Left kidney (tissue), 2 donors: ENCODE measurements around the gene CRKL. TPM values are rescaled to one million over a fixed set of nuclear protein-coding genes. Genes with fewer than 3 reads are reported as not detected.
"Not testable (repeated sequence)": the region's sequence is repeated elsewhere in the genome, so short reads cannot be mapped to it uniquely, and the experiment has no call there.

Experiments
- DNase-seq: peaks from one replicate; pipeline ENCODE4 v3.0.0-alpha.2; 2013
- polyA plus RNA-seq: library from polyadenylated mRNA; unstranded; fragments of 120-200 nt; gene quantifications from one replicate; pipeline ENCODE4 v1.2.1, GENCODE V29; 2013; ENCODE audit not compliant: insufficient read length

The CRKL gene
- polyA plus RNA-seq, 1 donor, result 62.3 TPM

DNA sequence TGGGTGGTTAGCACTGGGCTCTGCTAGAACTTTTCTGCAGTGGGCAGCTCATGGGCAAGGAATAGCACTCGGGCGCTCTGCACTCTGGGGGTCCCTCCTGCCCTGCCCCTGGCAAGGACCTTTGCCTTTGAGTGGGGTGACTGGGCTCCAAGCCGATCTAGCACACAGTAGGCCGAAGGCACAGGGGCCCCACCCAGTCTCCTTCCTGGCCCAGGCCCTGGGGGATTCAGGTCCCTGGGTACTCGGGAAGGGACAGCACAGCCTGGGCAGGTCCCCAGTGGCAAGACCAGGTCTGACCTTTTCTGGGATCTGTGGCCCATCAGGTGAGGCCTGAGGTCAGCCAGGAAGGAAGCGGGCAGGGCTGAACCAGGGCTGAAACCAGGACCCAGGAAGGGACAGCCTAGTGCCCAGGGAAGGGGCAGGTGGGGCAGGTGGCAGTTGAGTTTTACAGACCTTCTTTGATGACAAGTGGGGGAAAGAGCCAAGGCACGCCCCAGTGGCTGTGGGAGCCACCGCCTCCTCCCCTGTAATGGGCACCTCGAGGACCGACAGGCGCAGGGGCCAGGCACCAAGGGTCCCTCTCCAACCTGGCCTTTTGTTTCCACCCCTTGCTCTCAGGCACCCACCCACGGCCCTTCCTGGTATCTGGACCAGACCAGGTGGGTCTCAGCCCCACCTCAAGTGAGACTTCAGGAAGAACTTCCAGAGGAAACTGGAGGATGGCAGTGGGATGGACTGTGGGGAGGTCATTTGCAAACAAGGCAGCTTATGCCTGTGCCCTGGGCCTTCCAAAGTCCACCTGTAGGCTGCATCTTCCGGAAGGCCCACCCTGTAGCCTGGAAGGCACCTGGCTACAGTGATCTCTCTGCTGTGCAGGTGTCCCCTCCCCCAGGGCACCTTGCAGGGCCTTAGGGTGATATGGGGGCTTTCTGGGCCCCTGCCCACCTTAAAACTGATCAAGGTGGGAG is 49.0 kb downstream of the CRKL start:
- DNase-seq, result no peak

DNA sequence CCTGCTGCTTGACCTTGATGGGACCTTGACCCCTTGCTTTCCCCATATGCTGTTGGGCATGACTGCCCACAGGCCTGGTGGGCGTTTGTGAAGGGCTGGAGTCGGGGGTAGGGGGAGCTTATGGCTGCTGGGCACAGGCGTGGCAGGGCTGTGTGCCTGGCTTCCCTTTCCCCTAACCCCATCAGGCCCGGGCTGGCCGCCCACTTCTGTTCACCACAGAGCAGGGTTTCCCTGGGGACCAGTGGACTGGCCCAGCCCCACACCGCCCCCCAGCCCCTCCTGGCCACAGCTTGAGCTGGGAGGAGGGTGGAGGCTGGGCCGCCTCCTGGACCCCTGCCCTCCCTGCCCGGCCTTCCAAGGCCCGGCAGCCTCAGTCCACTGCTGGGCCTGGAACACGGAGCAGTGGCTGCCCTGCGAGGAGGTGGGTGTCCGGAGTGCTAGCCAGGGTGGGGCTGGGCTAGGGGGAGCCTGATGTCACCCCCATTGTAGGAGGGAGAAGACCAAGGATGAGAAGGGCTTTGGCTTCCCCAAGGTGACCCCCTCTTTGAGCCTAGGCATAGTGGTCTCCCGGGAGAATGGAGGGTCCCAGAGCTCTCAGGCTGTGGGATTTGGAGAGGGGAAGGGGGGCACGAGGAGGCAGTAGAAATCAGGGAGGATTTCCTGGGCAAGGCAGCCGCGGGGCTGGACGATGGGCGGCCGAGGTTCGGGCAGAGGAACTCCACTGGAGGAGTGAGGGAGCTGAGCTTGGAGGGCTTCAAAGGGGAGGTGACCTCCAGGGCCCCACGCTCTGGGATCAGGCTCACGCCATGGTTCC is 49.9 kb downstream of the CRKL start, which contains the start of gene AIFM3:
AIFM3 (plus strand) TSS at position 373 of the 814 bp plus-strand sequence. CDS start 690 bp downstream, outside the sequence.
- DNase-seq, result no peak

DNA sequence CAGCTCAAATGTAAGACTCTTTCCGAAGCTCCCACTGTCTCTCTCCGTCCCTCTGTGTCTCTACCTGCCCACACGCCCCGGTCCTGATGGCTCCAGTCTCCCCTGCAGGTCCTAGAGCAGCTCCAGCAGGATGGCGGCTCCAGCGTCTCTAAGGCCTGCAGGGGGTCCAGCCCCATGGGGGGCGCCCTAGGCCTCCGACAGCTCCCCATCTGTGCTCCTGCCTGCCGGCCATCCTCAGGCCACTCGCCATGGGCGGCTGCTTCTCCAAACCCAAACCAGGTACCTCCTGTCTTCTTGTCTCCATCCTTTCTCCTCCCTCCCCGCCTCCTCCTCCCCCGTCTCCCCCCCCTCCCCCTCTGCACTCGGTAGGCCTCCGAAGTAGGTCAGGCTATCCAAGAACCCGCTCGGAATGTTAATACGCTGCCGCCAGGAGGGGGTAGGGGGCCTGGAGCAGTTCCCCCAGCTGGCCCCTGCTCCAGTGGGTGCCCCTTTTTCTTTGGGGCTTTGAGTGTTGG is 50.5 kb downstream of the CRKL start:
- DNase-seq, result no peak

DNA sequence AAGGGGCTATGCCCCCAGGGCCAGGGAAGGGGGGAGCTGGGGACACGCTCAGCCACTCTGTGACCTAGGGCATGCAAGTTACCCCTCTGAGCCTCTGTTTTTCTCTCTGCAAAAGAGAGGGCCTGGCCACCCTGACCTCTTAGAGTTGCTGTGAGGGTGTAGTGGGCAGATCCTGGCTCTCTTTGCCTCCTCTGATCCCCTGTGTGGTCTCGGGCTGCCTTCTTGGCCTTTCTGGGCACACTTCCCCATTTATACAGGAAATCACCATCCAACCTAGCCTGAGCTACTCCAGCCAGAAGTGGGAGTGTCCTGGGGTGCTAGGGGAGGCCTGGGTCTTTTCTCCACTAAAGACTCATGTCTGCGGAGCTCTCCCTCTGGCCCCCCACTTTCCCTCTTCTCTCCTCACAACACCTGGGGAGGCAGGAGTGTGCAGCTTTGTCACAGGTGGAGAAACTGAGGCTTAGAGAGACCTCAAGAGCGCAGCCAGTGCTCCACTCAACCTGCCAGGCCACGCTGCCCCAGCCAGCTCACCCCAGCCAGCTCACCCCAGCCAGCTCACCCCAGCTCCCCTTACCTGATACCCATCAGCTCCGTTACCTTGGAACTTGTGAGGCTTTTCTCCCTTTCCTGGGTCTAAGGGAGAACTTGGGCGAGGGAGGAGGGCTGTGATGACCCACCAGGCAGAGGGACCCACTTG is 51.2 kb downstream of the CRKL start:
- no peak for DNase-seq

DNA sequence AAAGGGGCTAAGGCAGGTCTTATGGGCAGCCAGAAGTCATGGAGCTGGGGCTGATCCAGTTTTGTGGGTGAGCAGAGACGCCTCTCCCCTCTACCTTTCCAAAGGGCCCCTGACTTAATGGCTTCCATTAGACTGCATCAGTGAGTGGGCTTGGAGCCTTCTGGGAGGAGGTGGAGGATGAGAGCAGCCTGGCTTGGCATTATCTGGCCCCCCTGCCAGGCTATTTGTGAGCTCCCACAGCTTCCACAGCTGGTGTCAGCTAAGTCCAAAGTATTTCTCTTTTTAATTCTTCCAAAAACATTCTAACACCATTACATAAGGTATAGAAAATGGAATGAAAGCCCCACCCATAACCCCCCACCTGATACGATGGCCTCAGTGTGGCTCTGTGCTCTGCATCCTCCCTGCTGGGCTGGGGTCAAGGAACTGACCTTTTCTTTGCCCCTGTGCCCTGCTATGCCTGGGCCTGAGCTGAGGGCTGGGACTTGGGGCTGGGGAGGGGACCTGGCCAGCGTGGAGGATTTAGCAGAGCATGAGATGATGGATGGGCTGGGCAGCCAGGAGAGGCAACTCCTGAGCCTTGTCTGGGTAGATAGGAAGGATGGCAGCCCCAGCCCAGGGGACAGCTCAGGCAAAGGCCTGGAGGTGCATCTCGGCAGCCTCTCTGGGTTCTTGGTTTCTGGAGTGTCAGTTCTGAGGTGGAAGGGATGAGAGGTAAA is 53.9 kb downstream of the CRKL start:
- DNase-seq, result no peak

DNA sequence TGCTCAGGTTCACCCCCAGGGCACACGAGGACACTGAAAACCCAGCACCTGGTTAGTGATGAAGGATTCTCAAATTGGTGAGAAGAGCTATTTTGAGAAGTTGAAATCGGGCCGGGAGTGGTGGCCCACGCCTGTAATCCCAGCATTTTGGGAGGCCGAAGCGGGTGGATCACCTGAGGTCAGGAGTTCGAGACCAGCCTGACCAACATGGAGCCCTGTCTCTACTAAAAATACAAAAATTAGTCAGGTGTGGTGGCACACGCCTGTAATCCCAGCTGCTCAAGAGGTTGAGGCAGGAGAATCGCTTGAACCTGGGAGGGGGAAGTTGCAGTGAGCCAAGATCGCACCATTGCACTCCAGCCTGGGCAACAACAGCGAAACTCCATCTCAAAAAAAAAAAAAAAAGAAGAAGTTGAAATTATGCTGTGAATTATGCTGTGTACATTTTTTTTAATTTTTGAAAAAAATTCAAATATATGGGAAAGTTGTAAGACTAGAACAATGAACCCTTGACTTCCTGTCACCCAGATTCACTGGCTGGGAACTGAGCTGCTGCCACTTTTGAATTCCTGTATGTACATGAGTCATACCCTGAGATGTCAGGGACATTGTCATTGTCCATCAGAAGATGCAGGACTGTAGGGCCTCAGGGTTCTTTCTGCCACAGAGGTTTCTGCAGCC is 54.9 kb downstream of the CRKL start:
- not testable (repeated sequence) for DNase-seq

DNA sequence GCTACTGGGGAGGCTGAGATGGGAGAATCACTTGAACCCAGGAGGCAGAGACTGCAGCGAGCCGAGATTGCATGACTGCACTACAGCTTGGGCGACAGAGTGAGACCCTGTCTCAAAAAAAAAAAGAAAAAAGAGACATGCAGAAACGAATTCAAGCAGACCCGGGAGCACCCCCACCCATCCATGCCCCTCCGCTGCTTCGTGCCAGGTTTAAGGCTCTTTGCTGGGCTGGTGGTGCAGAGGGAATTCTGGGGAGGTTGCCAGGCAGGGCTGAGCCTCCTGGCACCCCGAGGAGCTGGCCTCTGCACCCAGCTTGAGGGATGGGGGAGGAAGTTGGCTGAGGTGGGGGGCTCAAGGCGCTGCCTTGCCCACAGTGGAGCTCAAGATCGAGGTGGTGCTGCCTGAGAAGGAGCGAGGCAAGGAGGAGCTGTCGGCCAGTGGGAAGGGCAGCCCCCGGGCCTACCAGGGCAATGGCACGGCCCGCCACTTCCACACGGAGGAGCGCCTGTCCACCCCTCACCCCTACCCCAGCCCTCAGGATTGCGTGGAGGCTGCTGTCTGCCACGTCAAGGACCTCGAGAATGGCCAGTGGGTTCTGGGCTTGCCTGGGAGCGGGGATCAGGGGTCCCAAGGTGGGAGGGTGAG is 55.8 kb downstream of the CRKL start:
- no peak for DNase-seq

DNA sequence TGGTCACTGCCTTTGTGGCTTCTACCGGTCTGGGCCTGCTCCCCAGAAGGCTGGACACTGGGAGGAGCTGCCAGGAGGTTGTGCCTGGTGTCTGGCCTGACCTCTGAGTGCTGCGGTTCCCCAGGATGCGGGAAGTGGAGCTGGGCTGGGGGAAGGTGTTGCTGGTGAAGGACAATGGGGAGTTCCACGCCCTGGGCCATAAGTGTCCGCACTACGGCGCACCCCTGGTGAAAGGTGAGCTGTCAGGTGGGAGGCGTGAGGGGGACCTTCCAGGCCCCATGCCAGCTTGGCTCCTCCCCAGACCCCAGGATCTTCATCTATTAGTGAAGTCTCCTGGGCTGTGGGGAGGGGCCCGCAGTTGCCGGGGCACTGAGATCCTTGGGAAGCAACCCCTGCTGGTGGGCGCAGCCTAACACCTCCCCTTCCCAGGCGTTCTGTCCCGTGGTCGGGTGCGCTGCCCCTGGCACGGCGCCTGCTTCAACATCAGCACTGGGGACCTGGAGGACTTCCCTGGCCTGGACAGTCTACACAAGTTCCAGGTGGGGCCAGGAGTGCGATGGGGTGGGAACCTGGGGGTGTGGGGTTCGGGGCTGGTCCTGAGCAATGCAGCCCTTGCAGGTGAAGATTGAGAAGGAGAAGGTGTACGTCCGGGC is 56.6 kb downstream of the CRKL start:
- no peak for DNase-seq

DNA sequence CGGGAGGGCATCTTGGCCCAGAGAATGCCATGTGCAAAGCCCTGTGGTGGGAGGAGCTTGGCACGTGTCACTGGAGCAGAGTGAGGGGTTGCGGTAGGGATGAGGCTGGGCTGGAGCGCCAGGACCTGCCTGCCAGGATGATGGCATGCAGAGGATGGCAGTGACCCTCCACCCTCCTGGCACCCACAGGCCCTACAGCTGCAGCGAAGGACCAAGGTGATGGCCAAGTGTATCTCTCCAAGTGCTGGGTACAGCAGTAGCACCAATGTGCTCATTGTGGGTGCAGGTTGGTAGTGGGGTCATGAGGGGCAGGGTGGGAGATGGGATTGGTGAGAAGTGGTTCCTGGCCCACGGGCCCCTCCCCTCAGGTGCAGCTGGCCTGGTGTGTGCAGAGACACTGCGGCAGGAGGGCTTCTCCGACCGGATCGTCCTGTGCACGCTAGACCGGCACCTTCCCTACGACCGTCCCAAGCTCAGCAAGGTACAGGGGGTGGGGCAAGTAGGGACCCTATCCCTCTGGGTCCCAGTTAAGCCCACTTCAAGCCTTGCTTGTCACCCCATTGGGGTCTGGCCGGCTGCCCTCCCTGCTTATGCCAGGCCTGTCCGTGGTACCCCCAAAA is 57.2 kb downstream of the CRKL start:
- DNase-seq, result no peak

DNA sequence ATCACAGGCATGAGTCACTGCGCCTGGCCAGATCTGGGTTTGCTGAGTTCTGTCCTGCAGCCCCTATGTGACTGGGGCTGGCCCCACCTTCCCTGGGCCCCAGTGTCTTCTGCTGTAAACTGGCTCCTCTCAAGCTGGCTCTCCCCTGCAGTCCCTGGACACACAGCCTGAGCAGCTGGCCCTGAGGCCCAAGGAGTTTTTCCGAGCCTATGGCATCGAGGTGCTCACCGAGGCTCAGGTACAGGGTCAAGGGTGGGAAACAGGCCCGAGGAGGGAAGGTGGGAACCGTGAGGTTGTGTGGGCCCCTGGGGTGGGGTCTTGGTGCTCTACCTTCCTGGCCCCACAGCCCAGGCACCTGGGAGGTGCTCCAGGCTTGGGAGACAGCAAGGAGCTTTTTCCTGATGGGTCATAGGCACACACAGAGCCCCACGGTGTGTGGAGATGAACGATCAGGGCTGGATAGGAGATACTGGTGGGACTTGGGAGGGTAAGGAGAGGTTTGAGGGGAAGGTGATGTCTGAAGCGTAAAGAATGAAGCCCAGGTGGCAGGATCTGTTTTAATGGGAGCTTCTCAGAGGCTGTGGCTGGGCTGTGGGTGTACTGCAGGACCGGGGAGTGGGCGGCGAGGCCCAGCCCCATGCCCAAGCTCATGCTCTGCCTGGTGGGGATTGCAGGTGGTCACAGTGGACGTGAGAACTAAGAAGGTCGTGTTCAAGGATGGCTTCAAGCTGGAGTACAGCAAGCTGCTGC is 58.5 kb downstream of the CRKL start:
- no peak for DNase-seq

DNA sequence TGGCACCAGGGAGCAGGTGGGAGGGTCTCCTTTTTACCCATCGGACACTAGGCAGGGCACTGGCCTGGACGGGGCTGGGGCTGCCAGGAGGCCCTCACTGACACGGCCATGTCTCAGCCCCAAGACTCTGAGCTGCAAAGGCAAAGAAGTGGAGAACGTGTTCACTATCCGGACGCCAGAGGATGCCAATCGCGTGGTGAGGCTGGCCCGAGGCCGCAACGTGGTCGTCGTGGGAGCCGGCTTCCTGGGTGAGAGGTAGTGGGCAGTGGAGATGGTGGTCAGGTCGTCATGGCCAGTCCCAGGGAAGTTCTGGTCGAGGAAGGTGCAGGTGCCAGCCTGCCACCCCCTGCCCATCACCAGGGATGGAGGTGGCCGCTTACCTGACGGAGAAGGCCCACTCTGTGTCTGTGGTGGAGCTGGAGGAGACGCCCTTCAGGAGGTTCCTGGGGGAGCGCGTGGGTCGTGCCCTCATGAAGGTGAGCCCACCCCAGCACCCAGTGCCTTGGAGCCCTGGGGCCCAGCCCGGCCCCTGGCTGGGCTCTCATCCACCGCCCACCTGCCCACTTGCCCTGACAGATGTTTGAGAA is 59.2 kb downstream of the CRKL start:
- no peak for DNase-seq

DNA sequence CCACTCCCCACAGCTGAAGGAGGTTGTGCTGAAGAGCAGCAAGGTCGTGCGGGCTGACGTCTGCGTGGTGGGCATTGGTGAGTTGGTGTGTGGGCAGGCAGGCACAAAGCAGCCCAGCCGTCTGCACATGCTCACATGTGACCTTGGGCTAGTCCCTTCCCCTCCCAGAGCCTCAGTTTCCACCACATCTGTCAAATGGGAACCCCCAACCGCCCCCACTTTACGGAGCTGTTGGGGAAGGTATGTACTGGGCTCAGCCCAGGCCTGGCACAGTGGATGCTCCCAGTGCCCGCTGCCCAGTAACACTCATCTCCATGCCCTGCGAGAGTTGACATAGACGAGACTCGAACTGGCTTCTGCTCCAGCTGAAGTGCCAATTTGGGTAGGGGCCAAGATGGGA is 59.8 kb downstream of the CRKL start:
- no peak for DNase-seq

DNA sequence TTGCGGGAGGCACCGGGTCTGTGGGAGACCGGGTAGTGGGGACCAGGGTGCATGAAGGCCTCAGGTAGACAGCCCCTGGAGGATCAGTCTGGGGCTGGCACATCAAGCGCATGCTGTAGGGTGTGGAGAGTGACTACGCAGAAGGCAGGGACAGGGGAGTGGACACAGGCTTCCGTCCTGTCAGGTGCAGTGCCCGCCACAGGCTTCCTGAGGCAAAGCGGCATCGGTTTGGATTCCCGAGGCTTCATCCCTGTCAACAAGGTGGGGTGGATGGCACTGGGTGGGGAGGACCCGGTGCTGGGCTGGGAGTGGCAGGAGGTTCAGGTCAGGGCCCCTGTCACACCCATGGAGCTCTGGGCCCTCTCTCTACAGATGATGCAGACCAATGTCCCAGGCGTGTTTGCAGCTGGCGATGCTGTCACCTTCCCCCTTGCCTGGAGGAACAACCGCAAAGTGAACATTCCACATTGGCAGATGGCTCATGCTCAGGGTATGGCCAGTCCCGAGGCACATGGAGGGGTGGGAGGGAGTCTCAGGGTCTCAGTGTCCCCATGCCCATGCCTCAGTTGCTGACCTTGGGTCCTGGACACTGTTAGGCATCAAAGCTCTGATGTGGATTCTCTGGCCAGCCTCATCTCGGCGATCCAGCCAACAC is 60.4 kb downstream of the CRKL start:
- no peak for DNase-seq

DNA sequence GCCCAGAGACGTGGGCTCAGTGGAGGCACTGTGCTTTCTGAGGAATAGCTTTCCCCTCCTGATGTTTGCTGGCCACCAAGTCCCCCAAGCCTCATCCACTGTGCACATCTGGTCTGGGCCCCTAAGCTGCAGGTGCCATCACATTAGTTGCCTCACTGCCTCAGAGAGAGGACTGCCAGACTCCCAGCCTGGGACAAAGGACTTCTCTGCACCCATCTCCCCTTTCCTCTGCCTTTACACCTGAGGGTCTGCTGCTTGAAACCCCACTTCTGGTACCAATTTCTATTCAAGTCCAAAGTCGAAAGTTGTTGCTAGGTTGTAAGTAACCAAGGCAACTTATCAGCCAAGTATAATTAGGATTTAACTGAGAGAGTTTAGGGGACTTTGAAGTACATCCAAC is 61.2 kb downstream of the CRKL start:
- DNase-seq, result no peak

DNA sequence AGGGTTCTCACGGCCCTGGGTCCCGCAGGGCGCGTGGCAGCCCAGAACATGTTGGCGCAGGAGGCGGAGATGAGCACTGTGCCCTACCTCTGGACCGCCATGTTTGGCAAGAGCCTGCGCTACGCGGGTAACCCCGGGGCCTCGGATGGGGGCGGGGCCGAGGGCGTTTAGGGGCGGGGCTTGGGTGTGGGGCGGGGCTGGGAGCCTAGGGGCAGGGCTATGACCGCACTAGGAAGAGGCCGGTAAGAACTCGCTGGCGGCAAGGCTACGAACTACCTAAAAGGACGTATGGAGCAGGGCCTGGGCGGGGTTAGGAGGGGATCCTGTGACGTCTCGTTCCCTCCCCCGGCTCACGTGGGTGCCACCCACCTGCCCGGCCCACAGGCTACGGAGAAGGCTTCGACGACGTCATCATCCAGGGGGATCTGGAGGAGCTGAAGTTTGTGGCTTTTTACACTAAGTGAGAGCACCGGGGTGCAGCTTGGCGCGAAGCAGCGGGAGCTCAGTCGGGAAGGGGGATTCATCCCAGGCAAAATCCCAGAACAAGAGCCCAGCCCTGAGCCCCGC is 62.1 kb downstream of the CRKL start:
- DNase-seq, result peak; percentile 74

DNA sequence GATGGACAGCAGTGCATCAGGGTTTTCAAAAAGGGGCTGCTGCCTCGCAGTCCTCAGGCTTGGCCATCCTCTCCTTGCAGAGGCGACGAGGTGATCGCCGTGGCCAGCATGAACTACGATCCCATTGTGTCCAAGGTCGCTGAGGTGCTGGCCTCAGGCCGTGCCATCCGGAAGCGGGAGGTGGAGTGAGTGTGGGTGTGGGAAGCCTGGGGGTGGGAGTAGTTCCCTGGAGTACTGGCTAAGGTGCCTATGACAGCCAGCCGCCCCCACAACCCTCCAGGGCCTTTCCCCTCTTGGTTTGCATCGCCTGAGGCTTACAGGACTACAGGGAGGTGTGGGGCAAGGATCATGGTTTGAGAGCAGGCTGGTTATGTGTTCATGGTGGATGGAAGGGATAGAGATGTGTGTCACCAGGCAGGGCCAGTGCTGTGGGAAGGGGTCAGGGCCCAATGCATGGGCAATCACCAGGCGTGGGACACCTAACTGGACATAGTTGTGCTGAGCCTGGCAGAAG is 62.8 kb downstream of the CRKL start:
- DNase-seq, result no peak

DNA sequence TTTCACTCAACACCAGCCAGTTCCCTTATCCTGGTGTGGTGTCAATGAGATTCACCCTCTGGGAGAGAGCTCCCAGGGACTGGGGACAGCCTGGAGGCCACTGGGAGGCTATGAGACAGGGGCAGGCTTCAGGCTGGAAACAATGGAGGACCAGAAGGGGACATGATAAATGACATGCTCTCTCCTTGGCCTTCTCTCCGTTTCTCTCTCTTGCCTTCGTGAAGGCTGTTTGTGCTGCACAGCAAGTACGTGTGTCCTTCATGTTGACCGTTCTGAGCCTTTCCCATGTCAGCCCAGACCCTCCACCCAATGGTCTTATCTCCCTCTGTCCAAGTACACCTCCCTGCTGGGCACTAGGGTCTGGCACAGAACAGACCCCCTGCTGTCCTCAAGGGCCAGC is 63.3 kb downstream of the CRKL start:
- no peak for DNase-seq
